ENCODE results near the gene ANO8. TPM values are rescaled to one million over a fixed set of nuclear protein-coding genes. Genes with fewer than 3 reads are reported as not detected.

The ANO8 gene
- total and polyA plus RNA-seq, 10 donors, result 1.1 to 12.0 (median 7.2) TPM

DNA sequence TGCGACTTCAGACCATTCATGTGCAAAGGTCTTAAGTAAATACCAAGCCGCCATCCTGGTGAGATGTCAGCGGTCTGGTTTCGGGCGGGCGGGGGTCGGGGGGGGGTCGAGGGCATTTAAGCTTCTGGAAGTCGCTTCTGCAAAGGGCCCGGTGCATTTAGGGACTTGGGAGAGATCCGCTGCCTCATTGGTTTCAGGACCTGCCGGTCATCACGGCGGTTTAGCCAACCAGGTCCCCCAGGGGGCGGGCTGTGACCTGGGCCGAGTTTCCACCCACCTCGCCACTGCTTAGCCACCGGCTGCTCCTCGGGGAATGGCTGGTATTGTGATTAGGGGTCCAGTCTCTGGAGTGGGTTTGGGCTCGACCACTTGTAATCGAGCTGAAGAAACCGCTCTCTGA is 45.2 kb downstream of the ANO8 start:
- intact Hi-C loops (cut with DNase I; ENCODE audit: low total_unique reads), result no loop called here
- Histone ChIP-seq H3K9me3 (no peaks in the 10 kb centered on the region), H3K36me3 (peaks cover 0 to 18% (median 0%) of the 10 kb centered on the region in 6 donors), H3K27me3 (replicated peaks in 1 of 7) (peaks cover 0 to 8% (median 0%) of the 10 kb centered on the region in 7 donors), H3K4me3 (peak overlapping the region in 1 of 8 donors; percentile 27), H3K4me1 (peaks cover 0 to 40% (median 13%) of the 10 kb centered on the region in 6 donors), H3K27ac (no peak overlapping the region)
- 12 to 18% (median 15%) methylated on average over 11 to 22 of the region's 22 CpGs for WGBS, 5 donors
- peak; percentile 85 for DNase-seq
- TF ChIP-seq, protein P1, sequence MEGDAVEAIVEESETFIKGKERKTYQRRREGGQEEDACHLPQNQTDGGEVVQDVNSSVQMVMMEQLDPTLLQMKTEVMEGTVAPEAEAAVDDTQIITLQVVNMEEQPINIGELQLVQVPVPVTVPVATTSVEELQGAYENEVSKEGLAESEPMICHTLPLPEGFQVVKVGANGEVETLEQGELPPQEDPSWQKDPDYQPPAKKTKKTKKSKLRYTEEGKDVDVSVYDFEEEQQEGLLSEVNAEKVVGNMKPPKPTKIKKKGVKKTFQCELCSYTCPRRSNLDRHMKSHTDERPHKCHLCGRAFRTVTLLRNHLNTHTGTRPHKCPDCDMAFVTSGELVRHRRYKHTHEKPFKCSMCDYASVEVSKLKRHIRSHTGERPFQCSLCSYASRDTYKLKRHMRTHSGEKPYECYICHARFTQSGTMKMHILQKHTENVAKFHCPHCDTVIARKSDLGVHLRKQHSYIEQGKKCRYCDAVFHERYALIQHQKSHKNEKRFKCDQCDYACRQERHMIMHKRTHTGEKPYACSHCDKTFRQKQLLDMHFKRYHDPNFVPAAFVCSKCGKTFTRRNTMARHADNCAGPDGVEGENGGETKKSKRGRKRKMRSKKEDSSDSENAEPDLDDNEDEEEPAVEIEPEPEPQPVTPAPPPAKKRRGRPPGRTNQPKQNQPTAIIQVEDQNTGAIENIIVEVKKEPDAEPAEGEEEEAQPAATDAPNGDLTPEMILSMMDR (IDR thresholded peaks at IDR 0.05 in 8 of 11, conservative IDR thresholded peaks at IDR 0.05 in 3 of 11), result peak in 1 of 11 experiments; percentile 14
- TF ChIP-seq POLR2AphosphoS5 (IDR thresholded peaks at IDR 0.05), result no peak

DNA sequence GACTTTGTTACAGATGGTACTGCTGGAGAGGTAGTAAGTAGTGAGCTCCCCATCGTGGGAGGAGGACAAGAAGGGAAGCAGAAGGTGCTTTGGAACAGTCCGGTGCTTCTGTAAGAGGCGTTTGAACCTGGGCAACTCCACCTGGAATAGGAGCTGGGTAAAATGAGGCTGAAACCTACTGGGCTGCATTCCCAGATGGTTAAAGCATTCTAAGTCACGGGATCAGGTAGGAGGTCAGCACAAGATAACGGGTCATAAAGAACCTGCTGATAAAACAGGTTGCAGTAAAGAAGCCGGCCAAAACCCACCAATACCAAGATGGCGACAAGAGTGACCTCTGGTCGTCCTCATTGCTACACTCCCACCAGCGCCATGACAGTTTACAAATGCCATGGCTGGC is 47.9 kb downstream of the ANO8 start:
- 89 to 98% (median 91%) methylated on average over 9 of the region's 9 CpGs for WGBS, 5 donors
- TF ChIP-seq POLR2AphosphoS5 (IDR thresholded peaks at IDR 0.05) (no peak), POLR2A (IDR thresholded peaks at IDR 0.05) (no peak)
- intact Hi-C loops (cut with DNase I; ENCODE audit: low total_unique reads), result no loop called here
- H3K27ac ChIP-seq, result no peak overlapping the region
- H3K27me3 ChIP-seq (replicated peaks in 1 of 7), result peaks cover 0 to 21% (median 8%) of the 10 kb centered on the region in 7 donors
- peaks cover 0 to 25% (median 3%) of the 10 kb centered on the region in 6 donors for H3K36me3 ChIP-seq
- DNase-seq, result no peak
- no peaks in the 10 kb centered on the region for H3K9me3 ChIP-seq
- H3K4me3 ChIP-seq, result no peak overlapping the region
- H3K4me1 ChIP-seq, result peaks cover 8 to 27% (median 17%) of the 10 kb centered on the region in 6 donors

DNA sequence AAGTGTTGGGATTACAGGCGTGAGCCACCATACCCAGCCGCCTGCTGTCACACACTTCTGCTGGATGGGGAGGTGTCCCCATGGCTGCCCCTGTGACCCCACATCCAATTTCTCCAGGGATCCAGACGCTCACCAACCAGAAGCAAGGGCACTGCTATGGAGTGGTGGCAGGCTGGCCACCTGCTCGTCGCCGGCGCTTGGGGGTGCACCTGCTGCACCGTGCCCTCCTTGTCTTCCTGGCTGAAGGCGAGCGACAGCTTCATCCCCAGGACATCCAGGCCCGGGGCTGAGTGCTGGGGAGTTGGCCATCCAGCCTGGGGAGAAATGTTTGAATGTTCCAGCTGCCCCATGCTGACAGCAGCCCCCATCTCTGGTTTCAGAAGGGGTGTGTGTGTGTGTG is 48.4 kb downstream of the ANO8 start:
- no peak for DNase-seq
- intact Hi-C loops (cut with DNase I; ENCODE audit: low total_unique reads), result no loop called here
- Histone ChIP-seq H3K36me3 (peaks cover 0 to 25% (median 3%) of the 10 kb centered on the region in 6 donors), H3K4me1 (peaks cover 11 to 31% (median 22%) of the 10 kb centered on the region in 6 donors), H3K9me3 (no peaks in the 10 kb centered on the region), H3K27me3 (replicated peaks in 1 of 7) (peaks cover 0 to 26% (median 13%) of the 10 kb centered on the region in 7 donors), H3K27ac (no peak overlapping the region), H3K4me3 (no peak overlapping the region)
- TF ChIP-seq POLR2AphosphoS5 (IDR thresholded peaks at IDR 0.05), result no peak
- TF ChIP-seq, protein P1 (IDR thresholded peaks at IDR 0.05 in 8 of 11, conservative IDR thresholded peaks at IDR 0.05 in 3 of 11), result no peak
- no peak for TF ChIP-seq POLR2A (IDR thresholded peaks at IDR 0.05)
- WGBS, 5 donors, result 94 to 96% (median 95%) methylated on average over 10 to 11 of the region's 11 CpGs

DNA sequence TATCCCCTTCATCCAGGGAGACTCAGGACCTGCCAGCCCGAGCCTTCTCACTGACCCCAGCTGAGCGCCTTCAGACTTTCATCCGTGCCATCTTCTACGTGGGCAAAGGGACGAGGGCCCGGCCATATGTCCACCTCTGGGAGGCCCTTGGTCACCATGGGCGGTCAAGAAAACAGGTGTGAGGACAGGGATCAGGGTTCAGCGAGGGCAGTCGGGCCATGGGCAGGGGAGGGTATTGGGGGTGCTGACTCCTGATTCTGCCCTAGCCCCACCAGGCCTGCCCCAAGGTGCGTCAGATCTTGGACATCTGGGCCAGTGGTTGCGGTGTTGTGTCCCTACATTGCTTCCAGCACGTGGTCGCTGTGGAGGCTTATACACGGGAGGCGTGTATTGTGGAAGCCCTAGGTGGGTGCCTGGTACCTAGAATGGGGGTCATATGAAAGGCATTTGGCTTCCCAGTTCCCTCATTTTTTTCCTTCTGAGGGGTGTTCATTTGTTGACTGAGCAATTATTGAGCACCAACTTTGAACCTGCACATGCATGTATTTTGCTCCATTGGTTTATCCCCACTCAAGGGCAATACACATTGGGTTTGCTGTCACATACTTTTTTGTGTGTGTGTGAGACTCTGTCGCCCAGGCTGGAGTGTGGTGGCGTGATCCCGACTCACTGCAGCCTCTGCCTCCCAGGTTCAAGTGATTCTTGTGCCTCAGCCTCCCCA is 49.1 kb downstream of the ANO8 start:
- WGBS, 5 donors, result 91 to 93% (median 92%) methylated on average over 17 to 18 of the region's 18 CpGs
- no peak overlapping the region for H3K27ac ChIP-seq
- H3K4me1 ChIP-seq, result peaks cover 11 to 36% (median 24%) of the 10 kb centered on the region in 6 donors
- TF ChIP-seq POLR2A (IDR thresholded peaks at IDR 0.05) (no peak), POLR2AphosphoS5 (IDR thresholded peaks at IDR 0.05) (no peak)
- TF ChIP-seq, protein P1 (IDR thresholded peaks at IDR 0.05 in 8 of 11, conservative IDR thresholded peaks at IDR 0.05 in 3 of 11), result no peak
- intact Hi-C loops (cut with DNase I; ENCODE audit: low total_unique reads), result no loop called here
- DNase-seq, result no peak
- H3K9me3 ChIP-seq, result no peaks in the 10 kb centered on the region
- peaks cover 0 to 32% (median 14%) of the 10 kb centered on the region in 7 donors for H3K27me3 ChIP-seq (replicated peaks in 1 of 7)
- H3K4me3 ChIP-seq, result no peak overlapping the region
- peaks cover 0 to 25% (median 3%) of the 10 kb centered on the region in 6 donors for H3K36me3 ChIP-seq
